ENCODE data around the gene TRIP4. TPM values are rescaled to one million over a fixed set of nuclear protein-coding genes. Genes with fewer than 3 reads are reported as not detected.

TRIP4 gene
- total and polyA plus RNA-seq, 2 of the 8 experiments (the other 6 are each of a cell fraction or from before 2014, with no cell fraction given) = 6.2 to 18.9 TPM

DNA sequence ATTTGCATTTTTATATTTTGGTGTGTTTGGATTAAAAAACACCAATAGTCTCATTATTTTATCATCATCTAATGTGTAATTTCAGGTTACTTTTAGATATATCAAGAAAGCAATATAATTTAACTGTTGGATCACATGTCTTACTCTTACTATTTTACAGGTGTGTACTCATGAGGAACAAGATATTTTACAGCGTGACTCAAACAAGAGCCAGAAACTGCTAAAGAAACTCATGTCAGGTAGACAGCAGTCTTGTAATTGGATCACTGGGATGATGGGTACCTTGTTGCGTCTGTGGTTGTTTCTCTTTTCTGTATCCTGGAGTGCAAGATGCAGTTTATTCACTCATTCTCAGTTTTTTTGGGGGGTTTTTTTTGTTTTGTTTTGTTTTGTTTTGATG lies 12.9 kb downstream of the TRIP4 start (continued):
- no peak for TF ChIP-seq TBP (IDR thresholded peaks at IDR 0.05; ENCODE audit: low read depth, low read length)
